HEK293 (cell line): Measurements from ENCODE around the gene PLEKHG4.

Source experiments
- BCL11A ChIP-seq: fragments of 450-650 bp; formaldehyde crosslinking; IDR thresholded peaks from 2 replicates; pipeline ENCODE4 v1.5.1; 2016; ENCODE audit warnings: low read depth, missing biosample characterization, missing genetic modification characterization
- FEZF1 ChIP-seq: fragments of 450-650 bp; formaldehyde crosslinking; IDR thresholded peaks from 2 replicates; pipeline ENCODE4 v1.5.1; 2016; ENCODE audit warnings: missing biosample characterization, missing genetic modification characterization
- GFI1B ChIP-seq: fragments of 450-650 bp; formaldehyde crosslinking; IDR thresholded peaks from 2 replicates; pipeline ENCODE4 v1.5.1; 2016; ENCODE audit warnings: missing biosample characterization, missing genetic modification characterization
- GLI4 ChIP-seq: fragments of 450-650 bp; formaldehyde crosslinking; IDR thresholded peaks from 2 replicates; pipeline ENCODE4 v1.5.1; 2016; ENCODE audit warnings: missing biosample characterization, missing genetic modification characterization
- HIC1 ChIP-seq: fragments of 450-650 bp; formaldehyde crosslinking; IDR thresholded peaks from 2 replicates; pipeline ENCODE4 v1.5.1; 2016; ENCODE audit warnings: missing biosample characterization, missing genetic modification characterization
- KLF8 ChIP-seq: fragments of 450-650 bp; formaldehyde crosslinking; IDR thresholded peaks from 2 replicates; pipeline ENCODE4 v1.5.1; 2016; ENCODE audit warnings: missing biosample characterization, missing genetic modification characterization
- OSR2 ChIP-seq: fragments of 450-650 bp; formaldehyde crosslinking; IDR thresholded peaks from 2 replicates; pipeline ENCODE4 v1.5.1; 2016; ENCODE audit warnings: missing biosample characterization, missing genetic modification characterization
- RBAK ChIP-seq: fragments of 450-650 bp; formaldehyde crosslinking; IDR thresholded peaks from 2 replicates; pipeline ENCODE4 v1.5.1; 2016; ENCODE audit warnings: missing biosample characterization, missing genetic modification characterization
- TRIM28 ChIP-seq: IDR thresholded peaks from 2 replicates; pipeline ENCODE4 v1.6.1; 2011; ENCODE audit warnings: low read length, control low read depth, borderline replicate concordance
- ZBTB48 ChIP-seq: fragments of 450-650 bp; formaldehyde crosslinking; IDR thresholded peaks from 2 replicates; pipeline ENCODE4 v1.5.1; 2016; ENCODE audit warnings: missing biosample characterization, missing genetic modification characterization
- ZBTB6 ChIP-seq: fragments of 450-650 bp; formaldehyde crosslinking; IDR thresholded peaks from 2 replicates; pipeline ENCODE4 v1.5.1; 2017; ENCODE audit warnings: missing biosample characterization, missing genetic modification characterization
- ZEB2 ChIP-seq: fragments of 450-650 bp; formaldehyde crosslinking; IDR thresholded peaks from 2 replicates; pipeline ENCODE4 v1.5.1; 2016; ENCODE audit warnings: missing biosample characterization, missing genetic modification characterization
- ZNF132 ChIP-seq: fragments of 450-650 bp; formaldehyde crosslinking; IDR thresholded peaks from 2 replicates; pipeline ENCODE4 v1.5.1; 2017; ENCODE audit warnings: missing biosample characterization, missing genetic modification characterization, borderline replicate concordance
- ZNF146 ChIP-seq: fragments of 450-650 bp; formaldehyde crosslinking; IDR thresholded peaks from 2 replicates; pipeline ENCODE4 v1.5.1; 2016; ENCODE audit warnings: missing biosample characterization, missing genetic modification characterization
- ZNF169 ChIP-seq: fragments of 450-650 bp; formaldehyde crosslinking; IDR thresholded peaks from 2 replicates; pipeline ENCODE4 v1.5.1; 2016; ENCODE audit warnings: missing biosample characterization, missing genetic modification characterization
- ZNF19 ChIP-seq: fragments of 450-650 bp; formaldehyde crosslinking; IDR thresholded peaks from 2 replicates; pipeline ENCODE4; 2016; ENCODE audit warnings: missing biosample characterization, missing genetic modification characterization, low read depth
- ZNF248 ChIP-seq: fragments of 450-650 bp; formaldehyde crosslinking; IDR thresholded peaks from 2 replicates; pipeline ENCODE4 v1.5.1; 2017; ENCODE audit warnings: missing biosample characterization, missing genetic modification characterization
- ZNF266 ChIP-seq: fragments of 450-650 bp; formaldehyde crosslinking; IDR thresholded peaks from 2 replicates; pipeline ENCODE4 v1.5.1; 2016; ENCODE audit warnings: missing biosample characterization, missing genetic modification characterization, low read depth
- ZNF324 ChIP-seq: fragments of 450-650 bp; formaldehyde crosslinking; IDR thresholded peaks from 2 replicates; pipeline ENCODE4 v1.5.1; 2016; ENCODE audit warnings: missing biosample characterization, missing genetic modification characterization
- ZNF366 ChIP-seq: fragments of 450-650 bp; formaldehyde crosslinking; conservative IDR thresholded peaks from 2 replicates; pipeline ENCODE4 v1.5.1; 2016; ENCODE audit warnings: missing biosample characterization, missing genetic modification characterization
- ZNF394 ChIP-seq: fragments of 450-650 bp; formaldehyde crosslinking; IDR thresholded peaks from 2 replicates; pipeline ENCODE4 v1.5.1; 2016; ENCODE audit warnings: missing biosample characterization, missing genetic modification characterization, mild to moderate bottlenecking, moderate library complexity, borderline replicate concordance
- ZNF398 ChIP-seq: fragments of 450-650 bp; formaldehyde crosslinking; IDR thresholded peaks from 2 replicates; pipeline ENCODE4 v1.5.1; 2017; ENCODE audit warnings: missing biosample characterization, missing genetic modification characterization
- ZNF423 ChIP-seq: fragments of 450-650 bp; formaldehyde crosslinking; IDR thresholded peaks from 2 replicates; pipeline ENCODE4 v1.5.1; 2016; ENCODE audit warnings: missing biosample characterization, missing genetic modification characterization
- ZNF555 ChIP-seq: fragments of 450-650 bp; formaldehyde crosslinking; conservative IDR thresholded peaks from 2 replicates; pipeline ENCODE4 v1.5.1; 2017; ENCODE audit warnings: missing biosample characterization, mild to moderate bottlenecking, missing genetic modification characterization, inconsistent platforms
- ZNF558 ChIP-seq: fragments of 450-650 bp; formaldehyde crosslinking; IDR thresholded peaks from 2 replicates; pipeline ENCODE4 v1.5.1; 2016; ENCODE audit warnings: missing biosample characterization, missing genetic modification characterization
- ZNF76 ChIP-seq: fragments of 450-650 bp; formaldehyde crosslinking; IDR thresholded peaks from 2 replicates; pipeline ENCODE4; 2016; ENCODE audit warnings: low read depth, missing biosample characterization, missing genetic modification characterization, borderline replicate concordance
- ZXDB ChIP-seq: fragments of 450-650 bp; formaldehyde crosslinking; IDR thresholded peaks from 2 replicates; pipeline ENCODE4 v1.5.1; 2016; ENCODE audit warnings: missing biosample characterization, missing genetic modification characterization
- TF ChIP-seq, protein P1 (sequence below): fragments of 450-650 bp; formaldehyde crosslinking; IDR thresholded peaks from 2 replicates; pipeline ENCODE4 v1.5.1; 2016; ENCODE audit warnings: missing biosample characterization, missing genetic modification characterization
- TF ChIP-seq, protein P2 (sequence below): fragments of 450-650 bp; IDR thresholded peaks from 2 replicates; pipeline ENCODE4 v1.5.1; 2018; ENCODE audit warnings: missing biosample characterization, mild to moderate bottlenecking, missing genetic modification characterization
- TF ChIP-seq, protein P3 (sequence below): fragments of 450-650 bp; formaldehyde crosslinking; IDR thresholded peaks from 2 replicates; pipeline ENCODE4 v1.5.1; 2016; ENCODE audit warnings: missing biosample characterization, missing genetic modification characterization

Gene PLEKHG4

DNA sequence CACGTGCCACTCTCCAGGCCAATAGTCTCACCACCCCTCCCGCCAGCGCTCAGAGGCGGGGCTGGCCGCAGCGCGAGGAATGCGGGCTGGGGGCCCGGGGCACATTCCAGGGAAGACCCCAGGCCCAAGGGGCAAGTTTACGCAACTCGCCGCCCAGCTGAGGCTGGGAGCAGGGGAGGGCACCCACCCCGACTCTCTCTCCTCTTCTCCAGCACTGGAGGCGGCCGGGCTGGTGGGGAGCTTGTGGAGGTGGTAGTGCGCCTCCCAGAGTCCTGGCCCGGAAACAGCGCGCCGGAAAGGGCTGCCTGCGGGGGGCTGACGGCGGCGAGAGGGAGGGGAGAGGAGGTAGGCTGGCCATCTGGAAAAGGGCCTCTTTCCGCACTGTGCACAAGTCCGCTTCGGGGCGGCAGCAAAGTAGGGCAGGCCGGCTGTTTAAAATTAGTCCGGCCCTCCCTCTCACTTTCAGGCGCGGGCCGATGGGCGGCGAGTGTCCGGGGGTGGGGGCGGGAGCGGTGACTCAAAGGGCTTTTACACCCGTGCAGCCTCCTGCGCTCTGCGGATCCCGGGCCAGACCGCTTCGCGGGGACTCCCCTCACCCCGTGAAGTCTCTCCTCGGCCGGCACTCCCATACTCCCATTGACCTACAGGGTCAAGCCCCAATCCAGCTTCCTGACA, 33.1 kb upstream of the PLEKHG4 start (continued):
- no peak for TF ChIP-seq ZBTB6 (tag by site-specific recombination)
- TF ChIP-seq GLI4 (tag by site-specific recombination): no peak
- TF ChIP-seq, protein P1, sequence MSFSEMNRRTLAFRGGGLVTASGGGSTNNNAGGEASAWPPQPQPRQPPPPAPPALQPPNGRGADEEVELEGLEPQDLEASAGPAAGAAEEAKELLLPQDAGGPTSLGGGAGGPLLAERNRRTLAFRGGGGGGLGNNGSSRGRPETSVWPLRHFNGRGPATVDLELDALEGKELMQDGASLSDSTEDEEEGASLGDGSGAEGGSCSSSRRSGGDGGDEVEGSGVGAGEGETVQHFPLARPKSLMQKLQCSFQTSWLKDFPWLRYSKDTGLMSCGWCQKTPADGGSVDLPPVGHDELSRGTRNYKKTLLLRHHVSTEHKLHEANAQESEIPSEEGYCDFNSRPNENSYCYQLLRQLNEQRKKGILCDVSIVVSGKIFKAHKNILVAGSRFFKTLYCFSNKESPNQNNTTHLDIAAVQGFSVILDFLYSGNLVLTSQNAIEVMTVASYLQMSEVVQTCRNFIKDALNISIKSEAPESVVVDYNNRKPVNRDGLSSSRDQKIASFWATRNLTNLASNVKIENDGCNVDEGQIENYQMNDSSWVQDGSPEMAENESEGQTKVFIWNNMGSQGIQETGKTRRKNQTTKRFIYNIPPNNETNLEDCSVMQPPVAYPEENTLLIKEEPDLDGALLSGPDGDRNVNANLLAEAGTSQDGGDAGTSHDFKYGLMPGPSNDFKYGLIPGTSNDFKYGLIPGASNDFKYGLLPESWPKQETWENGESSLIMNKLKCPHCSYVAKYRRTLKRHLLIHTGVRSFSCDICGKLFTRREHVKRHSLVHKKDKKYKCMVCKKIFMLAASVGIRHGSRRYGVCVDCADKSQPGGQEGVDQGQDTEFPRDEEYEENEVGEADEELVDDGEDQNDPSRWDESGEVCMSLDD (tag by site-specific recombination): peak; percentile 97
- TF ChIP-seq RBAK (tag by site-specific recombination): no peak
- TF ChIP-seq ZNF19 (tag by site-specific recombination): no peak
- no peak for TF ChIP-seq ZNF132 (tag by site-specific recombination)
- peak; percentile 75; the same call in 1 of the 2 replicates for TF ChIP-seq ZEB2 (tag by site-specific recombination)
- TF ChIP-seq ZNF394 (tag by site-specific recombination): no peak
- TF ChIP-seq ZNF169 (tag by site-specific recombination): no peak
- TF ChIP-seq ZNF555: no peak
- TF ChIP-seq ZNF558: no peak
- no peak for TF ChIP-seq FEZF1 (tag by site-specific recombination)
- no peak for TF ChIP-seq ZNF146 (tag by site-specific recombination)
- no peak for TF ChIP-seq TRIM28
- peak; percentile 74 for TF ChIP-seq BCL11A (tag by site-specific recombination)
- TF ChIP-seq GFI1B (tag by site-specific recombination): no peak
- no peak for TF ChIP-seq OSR2
- peak; percentile 68 for TF ChIP-seq KLF8 (tag by site-specific recombination)
- TF ChIP-seq ZNF248 (tag by site-specific recombination): no peak
- no peak for TF ChIP-seq ZNF423 (tag by site-specific recombination)
- TF ChIP-seq ZBTB48 (tag by site-specific recombination): no peak
- no peak for TF ChIP-seq ZNF266
- TF ChIP-seq, protein P2, sequence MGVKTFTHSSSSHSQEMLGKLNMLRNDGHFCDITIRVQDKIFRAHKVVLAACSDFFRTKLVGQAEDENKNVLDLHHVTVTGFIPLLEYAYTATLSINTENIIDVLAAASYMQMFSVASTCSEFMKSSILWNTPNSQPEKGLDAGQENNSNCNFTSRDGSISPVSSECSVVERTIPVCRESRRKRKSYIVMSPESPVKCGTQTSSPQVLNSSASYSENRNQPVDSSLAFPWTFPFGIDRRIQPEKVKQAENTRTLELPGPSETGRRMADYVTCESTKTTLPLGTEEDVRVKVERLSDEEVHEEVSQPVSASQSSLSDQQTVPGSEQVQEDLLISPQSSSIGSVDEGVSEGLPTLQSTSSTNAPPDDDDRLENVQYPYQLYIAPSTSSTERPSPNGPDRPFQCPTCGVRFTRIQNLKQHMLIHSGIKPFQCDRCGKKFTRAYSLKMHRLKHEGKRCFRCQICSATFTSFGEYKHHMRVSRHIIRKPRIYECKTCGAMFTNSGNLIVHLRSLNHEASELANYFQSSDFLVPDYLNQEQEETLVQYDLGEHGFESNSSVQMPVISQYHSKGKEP: no peak
- peak; percentile 25 for TF ChIP-seq ZNF76 (tag by site-specific recombination)
- TF ChIP-seq, protein P3, sequence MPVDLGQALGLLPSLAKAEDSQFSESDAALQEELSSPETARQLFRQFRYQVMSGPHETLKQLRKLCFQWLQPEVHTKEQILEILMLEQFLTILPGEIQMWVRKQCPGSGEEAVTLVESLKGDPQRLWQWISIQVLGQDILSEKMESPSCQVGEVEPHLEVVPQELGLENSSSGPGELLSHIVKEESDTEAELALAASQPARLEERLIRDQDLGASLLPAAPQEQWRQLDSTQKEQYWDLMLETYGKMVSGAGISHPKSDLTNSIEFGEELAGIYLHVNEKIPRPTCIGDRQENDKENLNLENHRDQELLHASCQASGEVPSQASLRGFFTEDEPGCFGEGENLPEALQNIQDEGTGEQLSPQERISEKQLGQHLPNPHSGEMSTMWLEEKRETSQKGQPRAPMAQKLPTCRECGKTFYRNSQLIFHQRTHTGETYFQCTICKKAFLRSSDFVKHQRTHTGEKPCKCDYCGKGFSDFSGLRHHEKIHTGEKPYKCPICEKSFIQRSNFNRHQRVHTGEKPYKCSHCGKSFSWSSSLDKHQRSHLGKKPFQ (tag by site-specific recombination): no peak
- no peak; the same call in 1 of the 2 replicates for TF ChIP-seq ZNF324 (tag by site-specific recombination)
- TF ChIP-seq HIC1: 0 out of 2 replicates have a peak, but pooled peaks have one; percentile 22
- peak; percentile 96 for TF ChIP-seq ZNF398 (tag by site-specific recombination)
- peak; percentile 48; the same call in 1 of the 2 replicates for TF ChIP-seq ZNF366 (tag by site-specific recombination)
- TF ChIP-seq ZXDB (tag by site-specific recombination): peak; percentile 76
